ENCODE data around the gene WNT3.

WNT3 gene

DNA sequence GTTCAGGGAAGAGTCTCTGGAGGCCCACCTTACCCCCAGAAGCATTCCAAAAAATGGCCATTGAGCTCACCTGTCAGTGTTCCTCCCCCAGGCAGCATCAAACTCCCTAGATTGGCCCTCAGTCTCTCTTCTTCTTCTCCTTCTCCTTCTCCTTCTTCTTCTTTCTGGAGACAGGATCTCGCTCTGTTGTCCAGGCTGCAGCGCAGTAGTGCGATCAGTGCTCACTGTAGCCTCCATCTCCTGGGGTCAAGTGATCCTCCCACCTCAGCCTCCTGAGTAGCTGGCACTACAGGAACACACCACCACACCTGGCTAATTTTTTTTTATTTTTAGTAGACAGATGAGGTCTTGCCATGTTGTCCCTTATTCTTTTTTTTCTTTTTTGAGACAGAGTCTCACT lies 16.4 kb upstream of the WNT3 start:
- DNase-seq: no peak

DNA sequence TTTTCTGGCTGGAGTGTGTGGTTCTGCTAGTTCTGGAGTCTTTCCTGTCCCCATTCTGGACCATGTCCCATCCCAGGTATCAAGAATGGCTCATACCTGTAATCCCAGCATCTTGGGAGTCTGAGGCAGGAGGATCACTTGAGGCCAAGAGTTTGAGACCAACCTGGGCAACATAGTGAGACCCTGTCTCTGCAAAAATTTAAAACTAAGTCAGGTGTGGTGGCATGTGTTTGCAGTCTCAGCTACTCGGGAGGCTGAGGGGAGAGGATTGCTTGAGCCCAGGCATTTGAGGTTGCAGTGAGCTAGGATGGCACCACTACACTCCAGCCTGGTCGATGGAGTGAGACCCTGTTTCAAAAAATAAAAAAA lies 15.3 kb upstream of the WNT3 start:
- no peak for DNase-seq

- peak; percentile 28 for DNase-seq
Measured at GRCh38 chr17:46832945-46833839, 14.7 kb upstream of the WNT3 start.

DNA sequence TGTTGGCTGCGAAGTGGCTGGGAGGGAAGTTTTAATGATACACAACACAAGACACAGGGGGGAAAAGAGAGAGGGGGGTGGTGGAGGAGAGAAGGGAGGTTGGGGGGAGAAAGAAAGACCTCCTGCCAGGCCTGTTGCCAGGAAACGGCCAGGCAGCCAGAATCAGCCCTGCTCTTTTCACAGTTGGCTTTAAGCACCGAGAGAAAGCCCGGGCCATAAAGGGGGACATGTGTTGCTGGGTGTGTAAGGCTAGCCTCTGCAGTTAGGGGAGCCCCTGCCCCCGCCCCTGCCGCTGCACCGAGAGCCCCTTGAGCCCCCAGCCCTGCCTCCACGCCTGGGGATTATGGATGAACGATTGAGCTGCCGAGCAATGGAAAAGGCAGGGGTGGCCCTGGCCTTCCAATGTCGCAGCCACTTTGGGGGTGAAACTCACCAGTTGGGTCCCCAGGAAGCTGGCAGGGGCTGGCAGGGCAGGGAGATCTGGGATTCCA lies 13.9 kb upstream of the WNT3 start:
- DNase-seq: no peak

DNA sequence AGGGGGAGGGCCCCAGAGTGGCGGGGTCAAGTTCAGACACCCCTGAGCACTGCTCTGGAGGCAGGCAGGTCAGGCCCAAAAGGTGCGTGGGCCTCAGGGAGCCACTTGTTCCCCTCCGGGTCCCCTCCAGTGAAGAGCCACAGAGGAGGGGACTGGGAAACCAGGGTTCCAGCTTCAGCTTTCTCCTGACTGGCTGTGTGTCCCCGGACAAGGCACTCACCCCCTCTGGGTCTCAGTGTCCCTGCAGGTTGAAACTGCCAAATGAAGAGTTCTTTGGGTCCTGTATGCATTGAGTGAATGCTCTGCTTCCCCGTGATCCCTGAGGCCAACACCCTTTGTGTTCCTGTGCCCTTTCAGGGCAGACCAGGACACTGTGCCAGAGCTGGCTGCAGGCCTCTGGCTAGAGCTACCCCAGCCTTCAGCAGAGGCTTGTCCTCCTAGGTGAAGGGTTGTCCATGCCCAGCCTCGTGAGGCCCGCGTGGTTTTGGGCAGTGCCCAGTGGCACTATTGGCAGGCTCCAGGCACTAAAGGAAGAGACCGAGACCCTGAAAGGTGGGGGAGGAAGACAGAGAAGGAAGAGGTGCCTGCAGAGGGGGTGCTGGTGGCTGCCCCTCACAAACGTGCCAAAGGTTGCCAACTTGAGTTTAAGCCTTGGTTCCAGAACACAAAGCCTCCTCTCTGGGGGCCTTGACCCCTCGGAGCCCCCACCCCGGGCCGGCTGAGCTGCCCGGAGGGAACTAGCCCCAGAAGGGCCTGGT lies 13.3 kb upstream of the WNT3 start:
- DNase-seq: no peak

DNA sequence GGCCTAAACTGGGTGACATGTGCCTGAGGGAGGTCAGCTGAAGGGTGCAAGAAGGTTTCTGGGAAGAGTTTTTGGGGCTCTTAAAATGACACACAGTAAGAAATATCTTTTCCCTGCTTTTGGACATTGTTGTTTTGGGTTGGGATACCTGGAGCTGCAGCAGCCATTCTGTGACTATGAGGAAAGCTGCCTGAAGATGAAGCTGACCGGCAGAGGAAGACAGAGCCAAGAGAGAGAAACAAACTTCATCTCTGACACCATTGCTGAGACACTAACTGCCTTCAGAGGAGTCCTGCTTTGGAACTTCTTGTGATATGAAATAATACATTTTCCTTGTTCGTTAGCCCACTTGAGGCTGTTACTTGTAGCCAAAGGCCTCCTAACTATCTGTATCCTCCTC lies 8.8 kb upstream of the WNT3 start:
- DNase-seq: no peak

DNA sequence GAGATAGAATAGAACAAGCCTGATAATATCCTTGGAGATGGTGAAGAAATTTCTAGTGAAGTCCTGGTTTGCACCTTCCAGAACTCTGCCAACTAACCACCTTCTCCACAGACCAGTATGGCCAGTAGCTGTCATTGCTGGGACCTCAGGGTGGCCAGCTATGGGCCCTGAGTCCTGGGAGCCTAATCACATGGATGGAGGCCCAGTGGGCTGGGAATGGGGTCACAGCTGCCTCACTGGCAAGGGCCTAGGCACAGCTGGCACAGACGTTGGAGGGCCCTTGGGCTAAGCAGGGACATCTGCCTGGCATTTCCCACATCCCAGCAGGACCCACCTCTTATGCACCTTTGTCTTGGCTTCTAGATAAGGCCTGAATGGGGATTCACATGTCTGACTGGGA lies 7.6 kb upstream of the WNT3 start:
- no peak for DNase-seq

- DNase-seq: no peak
Measured at GRCh38 chr17:46823657-46824056, 5.2 kb upstream of the WNT3 start.

DNA sequence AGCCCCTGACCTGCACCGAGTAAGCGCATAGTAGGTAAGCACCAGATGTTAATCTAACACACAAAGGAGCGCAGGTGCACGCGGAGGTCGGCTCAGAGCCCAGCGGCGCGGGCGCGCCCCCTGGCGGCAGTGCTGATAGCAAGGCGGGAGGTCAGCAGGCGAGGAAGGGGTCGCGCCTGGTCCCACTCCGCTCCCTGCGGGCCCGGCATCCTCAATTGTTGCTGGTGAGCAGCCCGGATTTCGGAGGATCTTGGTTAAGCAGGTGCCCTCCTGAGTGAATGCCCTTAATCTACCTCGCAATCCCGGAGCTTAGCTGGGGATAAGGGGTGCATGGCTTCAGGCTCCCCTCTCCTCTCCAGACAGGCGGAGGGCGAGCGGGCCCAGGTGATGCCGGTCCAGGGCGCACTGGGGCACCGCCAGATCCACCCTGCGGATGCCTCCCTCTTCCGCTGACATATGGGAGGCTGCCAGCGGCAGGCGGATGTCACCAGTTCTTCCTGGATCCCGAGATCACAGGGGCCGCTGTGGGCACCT lies 4.0 kb upstream of the WNT3 start:
- no peak for DNase-seq

- DNase-seq: no peak
Measured at GRCh38 chr17:46821482-46822387, 3.2 kb upstream of the WNT3 start.

- DNase-seq: no peak
Measured at GRCh38 chr17:46820592-46821450, 2.3 kb upstream of the WNT3 start.

DNA sequence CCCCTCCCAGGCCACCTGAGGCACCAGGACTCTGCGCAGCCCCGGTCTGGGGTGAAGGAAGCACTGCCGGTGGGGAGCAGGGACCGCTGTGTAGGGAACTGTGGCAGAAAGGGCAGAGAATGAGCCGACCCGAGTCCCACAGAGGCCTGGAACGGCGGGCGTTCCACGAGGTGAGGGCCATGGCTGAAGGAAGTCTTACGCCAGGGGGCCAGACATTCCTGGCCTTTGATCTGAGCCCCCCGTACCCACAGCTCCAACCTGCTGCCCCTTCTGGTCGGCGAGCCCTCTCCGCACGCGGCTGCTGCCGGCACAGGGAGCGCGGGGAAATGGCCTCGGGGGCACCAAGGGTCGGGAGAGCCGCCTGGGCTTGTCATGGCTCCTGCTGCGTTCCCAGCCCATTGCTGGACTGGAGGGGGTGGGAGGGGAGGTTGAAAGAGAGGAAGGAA lies 1.4 kb upstream of the WNT3 start:
- no peak for DNase-seq

DNA sequence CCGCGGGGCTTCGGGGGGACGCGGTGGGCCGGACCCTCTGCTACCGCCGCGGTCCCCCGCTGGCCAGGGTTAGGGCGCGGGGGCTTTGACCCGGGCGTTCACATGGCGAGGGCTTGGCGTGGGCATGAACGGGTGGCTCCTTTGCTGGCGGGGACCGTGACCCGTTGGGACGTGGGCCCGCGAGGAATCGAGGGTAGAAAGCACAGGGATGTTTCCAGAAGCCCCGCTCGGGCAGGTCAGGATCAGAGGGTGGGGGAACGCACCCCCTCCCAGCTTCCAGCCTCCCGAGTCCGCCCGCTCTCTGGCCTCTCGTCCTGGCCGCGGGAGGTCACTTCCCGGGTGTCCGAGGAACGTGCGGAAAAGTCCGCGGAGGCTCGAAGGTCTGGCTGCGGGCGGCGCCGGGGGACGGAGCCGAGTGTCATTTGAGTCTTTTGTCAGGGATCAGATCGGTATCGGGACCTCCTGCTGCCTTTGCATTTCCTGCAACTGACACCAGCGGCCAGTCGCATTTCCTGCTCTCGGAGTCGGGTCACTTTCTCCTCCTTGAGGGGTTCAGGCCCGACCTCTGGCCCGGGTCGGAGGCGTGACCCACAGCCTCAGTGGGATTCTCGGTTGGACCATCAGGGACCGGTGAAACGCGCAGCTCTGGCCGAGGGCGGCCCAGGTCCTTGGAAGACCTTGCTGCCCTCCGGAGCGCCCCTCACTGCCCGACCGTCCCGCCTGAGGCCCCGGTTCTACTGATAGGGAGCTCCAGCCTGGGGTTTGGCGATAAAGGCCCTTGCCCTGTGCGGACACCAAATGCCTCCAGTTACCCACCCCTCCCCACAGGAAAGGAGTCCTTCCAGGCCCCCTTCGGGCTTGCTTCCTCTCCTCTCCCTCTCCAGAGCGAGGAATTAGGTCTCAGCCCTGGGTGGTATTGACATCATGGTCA lies 702 bp upstream of the WNT3 start:
- no peak for DNase-seq

DNA sequence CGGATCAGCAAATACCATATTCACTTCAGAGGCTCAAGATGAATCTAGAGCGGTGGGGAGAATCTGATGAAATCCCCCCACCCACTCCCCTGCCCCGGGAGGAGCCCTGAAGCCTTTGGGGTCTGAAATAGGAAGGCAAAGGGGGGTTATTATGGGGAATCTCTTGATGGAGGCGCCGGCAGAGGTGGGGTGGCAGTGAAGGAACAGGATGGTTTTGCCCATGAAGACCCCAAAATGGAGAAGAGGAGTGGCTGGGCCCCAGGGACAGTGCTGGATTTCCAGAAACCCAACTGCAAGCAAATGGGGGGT lies 637 bp downstream of the WNT3 start:
- no peak for DNase-seq

GRCh38 chr17:46817151-46817900 lies 1.2 kb downstream of the WNT3 start:
- no peak for DNase-seq

GRCh38 chr17:46815474-46816353 lies 2.8 kb downstream of the WNT3 start:
- no peak for DNase-seq

- DNase-seq: no peak
Measured at GRCh38 chr17:46814446-46814845, 4.0 kb downstream of the WNT3 start.

DNA sequence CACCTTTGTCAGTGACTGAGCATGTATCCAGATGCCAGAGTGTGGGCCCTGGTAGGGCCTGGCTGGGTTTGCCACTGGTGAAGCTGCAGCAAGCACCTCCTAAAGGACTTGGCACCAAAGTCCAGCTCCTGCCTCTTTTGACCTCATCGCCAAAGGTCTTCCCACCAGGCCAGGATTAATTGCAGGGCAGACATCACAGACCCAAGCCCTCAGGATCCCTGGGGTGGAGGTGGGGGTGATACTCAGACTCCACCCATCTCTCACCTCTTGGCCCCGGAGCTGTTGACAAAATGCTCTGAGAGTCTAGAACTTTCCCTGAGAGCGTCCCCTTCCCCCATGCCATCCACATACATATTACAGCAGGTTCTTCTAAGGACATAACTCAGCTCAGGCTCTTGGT lies 4.6 kb downstream of the WNT3 start:
- no peak for DNase-seq
